Calu3 (cell line): ENCODE results near the gene FHIT. TPM values are rescaled to one million over a fixed set of nuclear protein-coding genes. Genes with fewer than 3 reads are reported as not detected.

Experiments
- BruUV-seq: library from RNA; stranded (reverse); fragments of 400-500 nt; replicated peaks from 2 replicates; lab custom pipeline; 2021; lab: Mats Ljungman, UMichigan
- CTCF ChIA-PET: fragments of 300-600 bp; sonication (Branson Sonifier 250); formaldehyde crosslinking; loops from one replicate; lab custom pipeline; 2022; ENCODE audit warnings: antibody characterized with exemption; lab: Charles Lee
- DNase-seq: peaks from one replicate; pipeline ENCODE4 v3.0.0; 2022
- H3K27ac Mint-ChIP-seq: one replicate; pipeline ENCODE4 v1.8.0; 2022; ENCODE audit warnings: mixed read lengths; ENCODE audit not compliant: unreplicated experiment
- H3K27me3 Mint-ChIP-seq: one replicate; pipeline ENCODE4 v1.8.0; 2022; ENCODE audit warnings: mixed read lengths; ENCODE audit not compliant: unreplicated experiment
- H3K36me3 Mint-ChIP-seq: one replicate; pipeline ENCODE4 v1.8.0; 2022; ENCODE audit warnings: mild to moderate bottlenecking, moderate library complexity, mixed read lengths; ENCODE audit not compliant: insufficient read depth, unreplicated experiment
- H3K4me1 Mint-ChIP-seq: one replicate; pipeline ENCODE4 v1.8.0; 2022; ENCODE audit warnings: mild to moderate bottlenecking, low read depth, mixed read lengths; ENCODE audit not compliant: unreplicated experiment
- H3K4me3 Mint-ChIP-seq: one replicate; pipeline ENCODE4 v1.8.0; 2022; ENCODE audit warnings: mild to moderate bottlenecking, low read depth, moderate library complexity, mixed read lengths; ENCODE audit not compliant: unreplicated experiment
- H3K9me3 Mint-ChIP-seq: one replicate; pipeline ENCODE4 v1.8.0; 2022; ENCODE audit warnings: low read depth, mixed read lengths; ENCODE audit not compliant: unreplicated experiment
- CTCF ChIP-seq: fragments of 200-600 bp; IDR thresholded peaks from one replicate; pipeline ENCODE4 v1.8.0; 2022; ENCODE audit warnings: antibody characterized with exemption; ENCODE audit not compliant: unreplicated experiment
- intact Hi-C: fragments of 100-400 bp; cut with micrococcal nuclease; formaldehyde crosslinking; loops from one replicate; pipeline ENCODE4 v1.10.0; 2022; ENCODE audit not compliant: unreplicated experiment
- total RNA-seq: library from RNA; stranded (reverse); gene quantifications from 2 replicates; pipeline ENCODE4 v1.2.3, GENCODE V29; 2022

FHIT gene
- total RNA-seq, 1 experiment from 2014 or later: 6.2 TPM

DNA sequence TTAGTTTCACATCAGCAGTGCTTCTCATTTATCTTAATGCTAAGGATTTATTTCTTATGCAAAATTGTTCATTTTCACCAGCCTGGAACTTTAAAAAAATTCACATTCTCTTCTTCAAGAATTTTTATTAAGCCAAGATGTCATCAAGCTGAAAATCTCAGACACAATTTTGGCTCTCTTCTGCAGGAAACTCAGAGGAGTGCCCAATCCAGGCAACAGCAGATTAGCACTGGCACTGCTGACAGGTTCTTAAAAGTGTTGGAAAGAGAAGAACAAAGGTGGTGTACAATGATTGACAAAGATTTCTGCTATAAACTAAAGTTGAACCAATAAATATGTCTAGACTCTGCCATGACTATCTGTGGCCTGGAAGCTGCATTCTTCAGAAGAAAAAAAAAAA, 479.5 kb downstream of the FHIT start:
- intact Hi-C loops: no loop called here

DNA sequence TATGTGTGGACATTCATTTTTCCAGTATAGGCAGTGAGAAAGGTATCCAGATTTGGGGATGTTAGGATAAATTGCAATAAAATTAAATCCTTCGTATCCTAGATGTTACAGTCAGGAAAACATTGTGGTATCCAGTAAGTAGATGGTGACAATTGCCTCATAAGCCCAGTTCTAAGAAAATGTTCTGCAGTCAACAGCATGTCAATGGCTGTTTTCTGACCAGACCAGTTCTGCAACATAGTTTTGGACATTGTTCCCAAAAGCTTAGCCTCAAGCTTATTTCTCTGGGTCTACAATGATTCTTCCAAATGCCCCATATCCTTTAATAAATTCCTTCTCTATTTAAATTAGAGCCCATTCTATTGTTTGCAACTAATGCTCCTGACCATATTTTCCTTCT, 480.7 kb downstream of the FHIT start:
- no peak overlapping the region for H3K4me3 Mint-ChIP-seq
- CTCF ChIA-PET: no interaction called here
- H3K4me1 Mint-ChIP-seq: no peaks in the 10 kb centered on the region
- H3K36me3 Mint-ChIP-seq: no peaks in the 10 kb centered on the region
- H3K9me3 Mint-ChIP-seq: peaks cover 2% of the 10 kb centered on the region
- DNase-seq: no peak
- no TSS peak for BruUV-seq
- intact Hi-C loops: no loop called here
- H3K27ac Mint-ChIP-seq: no peak overlapping the region
- no peaks in the 10 kb centered on the region for H3K27me3 Mint-ChIP-seq
- no peak for TF ChIP-seq CTCF

More for the DNA sequence above, 479.5 kb downstream of the FHIT start:
- H3K4me3 Mint-ChIP-seq: no peak overlapping the region
- no peaks in the 10 kb centered on the region for H3K36me3 Mint-ChIP-seq
- H3K27ac Mint-ChIP-seq: no peak overlapping the region
- no peaks in the 10 kb centered on the region for H3K4me1 Mint-ChIP-seq
- H3K27me3 Mint-ChIP-seq: no peaks in the 10 kb centered on the region
- DNase-seq: no peak
- peaks cover 2% of the 10 kb centered on the region for H3K9me3 Mint-ChIP-seq
- no TSS peak for BruUV-seq
- no peak for TF ChIP-seq CTCF
- CTCF ChIA-PET: no interaction called here

- BruUV-seq: no TSS peak
- Mint-ChIP-seq H3K27me3 (no peaks in the 10 kb centered on the region), H3K27ac (no peak overlapping the region), H3K9me3 (peaks cover 2% of the 10 kb centered on the region), H3K36me3 (no peaks in the 10 kb centered on the region), H3K4me3 (no peak overlapping the region), H3K4me1 (no peaks in the 10 kb centered on the region)
- no peak for DNase-seq
- intact Hi-C loops: no loop called here
- no peak for TF ChIP-seq CTCF
- CTCF ChIA-PET: no interaction called here
These were observed 483.7 kb downstream of the FHIT start for GRCh38 chr3:60767536-60767935.

GRCh38 chr3:60765776-60766175, 485.5 kb downstream of the FHIT start:
- no peaks in the 10 kb centered on the region for H3K4me1 Mint-ChIP-seq
- CTCF ChIA-PET: no interaction called here
- no peak overlapping the region for H3K4me3 Mint-ChIP-seq
- no peak for DNase-seq
- no peak for TF ChIP-seq CTCF
- intact Hi-C loops: no loop called here
- H3K36me3 Mint-ChIP-seq: no peaks in the 10 kb centered on the region
- H3K27me3 Mint-ChIP-seq: no peaks in the 10 kb centered on the region
- BruUV-seq: no TSS peak
- H3K27ac Mint-ChIP-seq: no peak overlapping the region
- no peaks in the 10 kb centered on the region for H3K9me3 Mint-ChIP-seq
